Nephron (organoid): ENCODE measurements around the gene CACNA2D4.

ENCODE experiments used
- H3K27ac Mint-ChIP-seq, 3 experiments: 2 replicates each; pipeline ENCODE4 v1.8.0; 2020; ENCODE audit warnings: mixed read lengths in 3 of 3, mild to moderate bottlenecking in 2 of 3, moderate library complexity in 1 of 3
- H3K27me3 Mint-ChIP-seq: 2 replicates; pipeline ENCODE4 v1.8.0; 2021; ENCODE audit warnings: low read depth, mild to moderate bottlenecking, moderate library complexity, mixed read lengths
- H3K36me3 Mint-ChIP-seq: 2 replicates; pipeline ENCODE4 v1.8.0; 2020; ENCODE audit warnings: low read depth, mixed read lengths
- H3K4me1 Mint-ChIP-seq: 2 replicates; pipeline ENCODE4 v1.8.0; 2020; ENCODE audit warnings: mixed read lengths
- H3K4me3 Mint-ChIP-seq, 3 experiments: 2 replicates each; pipeline ENCODE4 v1.8.0; 2020; ENCODE audit warnings: mild to moderate bottlenecking in 3 of 3, mixed read lengths in 3 of 3, moderate library complexity in 2 of 3
- H3K9me3 Mint-ChIP-seq: 2 replicates; pipeline ENCODE4 v1.8.0; 2020; ENCODE audit warnings: mixed read lengths
- CTCF ChIP-seq, 3 experiments: fragments of 200-600 bp; sonication (generic); IDR thresholded peaks; one replicate each; pipeline ENCODE4 v1.5.0; 2021; ENCODE audit warnings: antibody characterized with exemption in 3 of 3; ENCODE audit not compliant: unreplicated experiment in 3 of 3

CACNA2D4 gene

DNA sequence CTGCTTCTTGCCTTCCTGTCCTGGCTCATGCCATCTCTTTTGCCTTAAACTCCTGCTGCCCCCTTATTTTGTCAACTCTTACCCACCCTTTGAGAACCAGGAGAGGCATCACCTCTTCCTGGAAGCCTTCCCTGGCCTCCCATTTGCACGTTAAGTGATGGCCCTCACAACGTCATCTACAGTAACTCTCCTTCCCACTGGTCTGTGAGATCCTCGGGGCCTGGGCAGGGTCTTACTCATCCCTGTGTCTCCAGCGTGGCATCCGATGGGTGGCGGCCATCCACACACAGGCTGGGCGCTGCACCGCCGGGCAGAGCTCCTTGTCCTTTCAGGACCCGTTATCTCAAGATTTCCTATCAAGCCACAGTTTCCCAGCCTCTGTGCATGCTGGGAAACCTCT lies 16.8 kb upstream of the CACNA2D4 start:
- Mint-ChIP-seq H3K9me3 (no peaks in the 10 kb centered on the region), H3K4me3 (no peak overlapping the region), H3K4me1 (peaks cover 54% of the 10 kb centered on the region), H3K36me3 (peaks cover 5% of the 10 kb centered on the region), H3K27me3 (peaks cover 6% of the 10 kb centered on the region), H3K27ac (no peak overlapping the region)
- TF ChIP-seq CTCF (IDR thresholded peaks at IDR 0.05; ENCODE audit: unreplicated experiment in 3 of 3), result no peak

GRCh38 chr12:1934831-1935230 lies 16.4 kb upstream of the CACNA2D4 start:
- Mint-ChIP-seq H3K4me1 (peaks cover 52% of the 10 kb centered on the region), H3K27me3 (peaks cover 6% of the 10 kb centered on the region)

GRCh38 chr12:1934068-1934467 lies 15.6 kb upstream of the CACNA2D4 start:
- peak overlapping the region in 1 of 3 experiments; percentile 29 for H3K27ac Mint-ChIP-seq
- no peaks in the 10 kb centered on the region for H3K9me3 Mint-ChIP-seq
- H3K27me3 Mint-ChIP-seq, result peaks cover 6% of the 10 kb centered on the region
- TF ChIP-seq CTCF (IDR thresholded peaks at IDR 0.05; ENCODE audit: unreplicated experiment in 3 of 3), result no peak
- H3K4me3 Mint-ChIP-seq, result no peak overlapping the region
- peaks cover 47% of the 10 kb centered on the region for H3K4me1 Mint-ChIP-seq
- no peaks in the 10 kb centered on the region for H3K36me3 Mint-ChIP-seq

More at GRCh38 chr12:1934831-1935230, 16.4 kb upstream of the CACNA2D4 start:
- Mint-ChIP-seq H3K27ac (no peak overlapping the region), H3K4me3 (no peak overlapping the region), H3K36me3 (peaks cover 1% of the 10 kb centered on the region), H3K9me3 (no peaks in the 10 kb centered on the region)
- TF ChIP-seq CTCF (IDR thresholded peaks at IDR 0.05; ENCODE audit: unreplicated experiment in 3 of 3), result no peak

GRCh38 chr12:1933342-1934051 lies 15.0 kb upstream of the CACNA2D4 start:
- Mint-ChIP-seq H3K27ac (peak overlapping the region; percentile 9 to 67 (median 29)), H3K4me1 (peaks cover 47% of the 10 kb centered on the region), H3K4me3 (no peak overlapping the region), H3K36me3 (no peaks in the 10 kb centered on the region), H3K9me3 (no peaks in the 10 kb centered on the region), H3K27me3 (peaks cover 6% of the 10 kb centered on the region)
- TF ChIP-seq CTCF (IDR thresholded peaks at IDR 0.05; ENCODE audit: unreplicated experiment in 3 of 3), result no peak

DNA sequence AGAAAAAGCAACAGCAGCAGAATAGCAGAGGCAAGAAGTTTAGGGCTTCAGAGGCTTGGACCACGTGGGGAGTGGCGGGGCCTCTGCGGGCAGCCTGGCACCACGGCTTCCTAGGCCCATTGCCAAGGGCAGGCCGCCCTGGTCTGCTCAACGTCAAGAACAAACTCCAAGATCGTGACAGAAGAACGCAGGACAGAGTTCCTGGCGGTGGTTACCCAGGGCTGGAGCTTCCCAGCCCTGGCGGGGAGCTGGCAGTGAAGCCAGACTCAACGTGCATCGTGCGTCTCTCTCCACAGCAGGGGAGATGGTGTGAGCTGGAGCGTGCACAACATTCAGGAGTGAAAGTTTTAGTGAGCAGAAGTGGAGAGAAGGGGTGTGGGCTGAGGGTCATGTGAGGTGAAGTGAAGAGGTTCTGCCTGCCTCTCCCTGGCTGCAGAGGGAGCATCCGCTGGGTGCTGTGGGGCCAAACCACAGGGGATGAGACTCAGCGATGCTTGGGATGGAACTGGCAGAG lies 13.9 kb upstream of the CACNA2D4 start:
- no peaks in the 10 kb centered on the region for H3K36me3 Mint-ChIP-seq

More for the DNA sequence above, 13.9 kb upstream of the CACNA2D4 start:
- Mint-ChIP-seq H3K27ac (peak overlapping the region; percentile 9 to 67 (median 29)), H3K4me1 (peaks cover 47% of the 10 kb centered on the region), H3K9me3 (no peaks in the 10 kb centered on the region), H3K27me3 (peaks cover 6% of the 10 kb centered on the region), H3K4me3 (no peak overlapping the region)
- no peak for TF ChIP-seq CTCF (IDR thresholded peaks at IDR 0.05; ENCODE audit: unreplicated experiment in 3 of 3)
